B cell (primary cell): ENCODE measurements around the gene CCL25. TPM values are rescaled to one million over a fixed set of nuclear protein-coding genes. Genes with fewer than 3 reads are reported as not detected.
"Not testable (repeated sequence)": the region's sequence is repeated elsewhere in the genome, so short reads cannot be mapped to it uniquely, and the experiment has no call there.

Experiments used
- ATAC-seq: fragments of 200-7000 bp; cut with Tn5 transposase; one replicate; pipeline ENCODE4 v1.10.0; 2021; ENCODE audit warnings: low read depth, mild to moderate bottlenecking, moderate number of reproducible peaks, moderate library complexity
- CTCF ChIA-PET: fragments of 350-600 bp; sonication (Branson Sonifier 250); formaldehyde crosslinking; loops from one replicate; lab custom pipeline; 2021; ENCODE audit warnings: antibody characterized with exemption, inconsistent platforms; lab: Charles Lee
- POLR2A ChIA-PET: fragments of 350-600 bp; sonication (Branson Sonifier 250); formaldehyde crosslinking; loops from one replicate; lab custom pipeline; 2021; ENCODE audit warnings: antibody characterized with exemption; lab: Charles Lee
- DNase-seq: peaks from one replicate; pipeline ENCODE4 v3.0.0; 2013
- H2AFZ ChIP-seq: 2 replicates; pipeline ENCODE4 v1.6.1; 2012; ENCODE audit warnings: mild to moderate bottlenecking, low read depth, low read length; ENCODE audit not compliant: insufficient read depth, poor library complexity, severe bottlenecking
- H3K27ac ChIP-seq, 2 donors: 1 replicate in 1 of 2; 2 replicates in 1 of 2; pipeline ENCODE4 v1.5.1; 2012 to 2013; ENCODE audit warnings: low read length in 2 of 2, mild to moderate bottlenecking in 2 of 2, moderate library complexity in 1 of 2
- H3K27me3 ChIP-seq, 4 experiments: fragments of 200-600 bp in 1 of 4; sonication (generic) in 1 of 4; replicated peaks in 1 of 4; 1 replicate in 2 of 4; 2 replicates in 2 of 4; pipeline versions ENCODE4 v1.6.1 to v1.7.0; 2013 to 2016; ENCODE audit warnings: low read length in 3 of 4, mild to moderate bottlenecking in 2 of 4, mixed read lengths in 1 of 4, moderate library complexity in 1 of 4; ENCODE audit not compliant: insufficient read depth in 4 of 4, control insufficient read depth in 3 of 4; ENCODE audit errors: control extremely low read depth in 1 of 4
- H3K36me3 ChIP-seq, 2 experiments: replicated peaks in 1 of 2; 1 replicate in 1 of 2; 2 replicates in 1 of 2; pipeline versions ENCODE4 v1.6.1 to v1.7.1; 2013; ENCODE audit warnings: low read length in 1 of 2; ENCODE audit not compliant: insufficient read depth in 2 of 2, control insufficient read depth in 1 of 2; ENCODE audit errors: control extremely low read depth in 1 of 2, extremely low read depth in 1 of 2
- H3K4me1 ChIP-seq, 2 donors: fragments of 200-600 bp in 1 of 2; sonication (generic) in 1 of 2; 1 replicate in 1 of 2; 2 replicates in 1 of 2; pipeline versions ENCODE4 v1.5.1 to v1.6.1; 2013 to 2017; ENCODE audit warnings: low read length in 2 of 2; ENCODE audit not compliant: control insufficient read depth in 2 of 2, insufficient read depth in 2 of 2
- H3K4me2 ChIP-seq: replicated peaks from 2 replicates; pipeline ENCODE3; 2012; ENCODE audit warnings: mild to moderate bottlenecking, low read depth, low read length; ENCODE audit not compliant: poor library complexity, severe bottlenecking
- H3K4me3 ChIP-seq, 5 experiments: fragments of 200-600 bp in 1 of 5; sonication (generic) in 1 of 5; 1 replicate in 3 of 5; 2 replicates in 2 of 5; pipeline versions ENCODE4 v1.5.1 to v1.7.0; 2011 to 2016; ENCODE audit warnings: low read length in 4 of 5, mild to moderate bottlenecking in 4 of 5, low read depth in 2 of 5, control low read depth in 1 of 5, moderate library complexity in 1 of 5; ENCODE audit not compliant: insufficient read depth in 1 of 5; ENCODE audit errors: control extremely low read depth in 1 of 5, extremely low read depth in 1 of 5
- H3K79me2 ChIP-seq: fragments of 200-600 bp; sonication (generic); one replicate; pipeline ENCODE4 v1.6.0; 2016; ENCODE audit warnings: low read length; ENCODE audit not compliant: control insufficient read depth, insufficient read depth
- H3K9ac ChIP-seq: fragments of 200-600 bp; sonication (generic); 2 replicates; pipeline ENCODE4 v1.6.1; 2017; ENCODE audit warnings: mild to moderate bottlenecking, low read length, moderate library complexity
- H3K9me3 ChIP-seq, 3 donors: one replicate each; pipeline versions ENCODE4 v1.6.1 to v1.7.1; 2013; ENCODE audit warnings: low read length in 2 of 3; ENCODE audit not compliant: control insufficient read depth in 2 of 3, insufficient read depth in 1 of 3; ENCODE audit errors: control extremely low read depth in 1 of 3
- H4K20me1 ChIP-seq: 2 replicates; pipeline ENCODE4 v1.6.0; 2012; ENCODE audit warnings: mild to moderate bottlenecking, low read length; ENCODE audit not compliant: insufficient read depth, control insufficient read depth, poor library complexity, severe bottlenecking
- H3K27ac Mint-ChIP-seq: one replicate; pipeline ENCODE4 v1.8.0; 2021; ENCODE audit warnings: mixed read lengths
- H3K27me3 Mint-ChIP-seq: one replicate; pipeline ENCODE4 v1.8.0; 2021; ENCODE audit warnings: mixed read lengths
- H3K4me1 Mint-ChIP-seq: one replicate; pipeline ENCODE4 v1.8.0; 2021; ENCODE audit warnings: mixed read lengths
- H3K4me3 Mint-ChIP-seq: one replicate; pipeline ENCODE4 v1.8.0; 2021; ENCODE audit warnings: mixed read lengths
- H3K9me3 Mint-ChIP-seq: one replicate; pipeline ENCODE4 v1.8.0; 2022; ENCODE audit warnings: mixed read lengths; ENCODE audit not compliant: insufficient read depth
- EZH2 ChIP-seq: IDR thresholded peaks from 2 replicates; pipeline ENCODE4 v1.6.1; 2012; ENCODE audit warnings: borderline replicate concordance, low read depth, mild to moderate bottlenecking, moderate library complexity, low read length; ENCODE audit not compliant: insufficient read depth, poor library complexity, severe bottlenecking
- WGBS: methylation state at CpG from one replicate; pipeline ENCODE4 v1.1.5; 2013; ENCODE audit warnings: missing lambda C conversion rate; ENCODE audit not compliant: insufficient coverage; 5-methylcytosine and 5-hydroxymethylcytosine counted together
- intact Hi-C: fragments of 100-400 bp; cut with micrococcal nuclease; formaldehyde crosslinking; loops from one replicate; pipeline ENCODE4 v1.10.0; 2022
- polyA plus RNA-seq: library from polyadenylated mRNA; depleted of rRNA; stranded (reverse); fragments of >200 nt; gene quantifications from 2 replicates; pipeline ENCODE4 v1.2.3, GENCODE V29; 2012
- total RNA-seq, 2 donors: library from RNA; stranded (reverse); fragments of 120-200 nt in 1 of 2; gene quantifications; 1 replicate in 1 of 2; 2 replicates in 1 of 2; pipeline versions ENCODE4 v1.2.3 to v1.2.4, GENCODE V29; 2013 to 2022
- TF ChIP-seq, protein P1 (sequence below): fragments of 200-600 bp; IDR thresholded peaks from one replicate; pipeline ENCODE4 v1.8.0; 2022; ENCODE audit warnings: antibody characterized with exemption, mild to moderate bottlenecking

The CCL25 gene
- total and polyA plus RNA-seq, 2 donors (not counting 1 experiment from before 2014, with no cell fraction given), result 0.28 TPM; not detected in 1

DNA sequence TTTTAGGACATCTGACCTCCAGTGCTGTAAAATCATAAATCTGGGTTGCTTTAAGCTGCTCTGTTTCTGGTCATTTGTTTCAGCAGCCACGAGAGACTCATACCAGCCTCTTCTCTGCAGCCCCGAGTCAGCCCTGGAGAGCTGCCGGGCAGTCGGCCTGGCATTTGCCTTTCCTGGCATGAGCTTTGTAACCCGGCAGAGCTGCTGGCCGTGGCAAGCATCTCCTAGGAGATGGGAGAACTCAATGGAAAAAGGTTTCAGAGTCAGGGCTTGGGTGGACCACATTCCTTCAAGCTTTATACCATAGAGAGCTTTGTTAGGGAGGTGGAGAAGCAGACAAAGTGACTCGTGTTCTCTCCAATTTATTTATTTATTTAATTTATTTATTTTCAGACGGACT is 21.6 kb upstream of the CCL25 start:
- CTCF ChIA-PET, result no interaction called here

DNA sequence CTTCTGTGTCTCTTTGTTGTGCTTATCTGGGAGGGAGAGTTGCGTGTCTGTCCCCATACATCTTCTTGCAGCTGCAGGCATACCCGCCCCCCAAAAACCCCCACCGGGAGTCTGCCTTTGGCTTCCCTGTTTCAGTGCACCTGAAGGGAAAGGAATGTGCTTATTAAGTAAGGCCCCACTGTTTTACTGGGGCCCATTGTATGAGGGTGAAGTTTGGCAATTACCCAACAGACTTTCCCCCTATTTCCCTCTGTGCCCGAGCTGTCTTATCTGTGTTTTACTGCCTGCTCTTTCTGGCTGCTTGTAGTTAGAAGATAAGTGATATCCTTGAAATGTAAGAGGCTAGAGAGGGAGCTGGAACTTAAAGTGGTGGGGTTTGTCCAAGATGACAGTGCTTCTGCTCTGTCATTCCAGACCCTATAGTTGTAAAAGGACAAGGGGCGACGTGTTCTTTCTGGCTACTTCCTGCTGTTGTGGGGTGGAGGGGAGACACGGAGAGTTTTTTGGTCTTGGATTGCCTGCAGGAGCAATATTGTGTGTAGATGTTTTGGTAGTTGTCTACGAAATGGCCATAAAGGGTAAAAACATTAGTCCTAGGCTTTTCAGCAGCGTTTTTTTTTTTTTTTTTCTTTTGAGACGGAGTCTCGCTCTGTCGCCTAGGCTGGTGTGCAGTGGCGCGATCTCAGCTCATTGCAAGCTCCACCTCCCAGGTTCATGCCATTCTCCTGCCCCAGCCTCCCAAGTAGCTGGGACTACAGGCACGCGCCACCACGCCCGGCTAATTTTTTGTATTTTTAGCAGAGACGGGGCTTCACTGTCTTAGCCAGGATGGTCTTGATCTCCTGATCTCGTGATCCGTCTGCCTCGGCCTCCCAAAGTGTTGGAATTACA is 19.0 kb upstream of the CCL25 start:
- H4K20me1 ChIP-seq, H3K27me3 ChIP-seq, intact Hi-C loops, H3K27ac ChIP-seq, H3K9me3 ChIP-seq, H3K27ac Mint-ChIP-seq, H3K4me1 ChIP-seq, H3K79me2 ChIP-seq, H3K4me3 Mint-ChIP-seq, H3K4me2 ChIP-seq, ATAC-seq, H3K4me1 Mint-ChIP-seq, H2AFZ ChIP-seq, H3K9ac ChIP-seq, DNase-seq, H3K36me3 ChIP-seq, H3K9me3 Mint-ChIP-seq, H3K27me3 Mint-ChIP-seq, POLR2A ChIA-PET, H3K4me3 ChIP-seq: not testable (repeated sequence)
- WGBS, result 80% methylated on average over 15 of the region's 22 CpGs
- CTCF ChIA-PET, result interaction anchor here (0.9 kb wide), 1 partner anchor 28 kb away, joined by 3 read pairs; no protein-coding TSS in a partner anchor

More for the DNA sequence above, 21.6 kb upstream of the CCL25 start:
- H3K4me3 ChIP-seq, result no peak overlapping the region
- H3K9me3 ChIP-seq, result peaks cover 0 to 3% (median 0%) of the 10 kb centered on the region in 3 donors
- no peak overlapping the region for H3K4me2 ChIP-seq
- H3K4me1 ChIP-seq, result no peaks in the 10 kb centered on the region
- no peaks in the 10 kb centered on the region for H3K4me1 Mint-ChIP-seq
- POLR2A ChIA-PET, result no interaction called here
- peaks cover 3% of the 10 kb centered on the region for H3K27me3 Mint-ChIP-seq
- no peaks in the 10 kb centered on the region for H4K20me1 ChIP-seq
- H3K9ac ChIP-seq, result no peak overlapping the region
- no peak overlapping the region for H3K27ac ChIP-seq
- no peak overlapping the region for H3K4me3 Mint-ChIP-seq
- ATAC-seq, result no peak
- H2AFZ ChIP-seq, result no peak overlapping the region
- TF ChIP-seq, protein P1, sequence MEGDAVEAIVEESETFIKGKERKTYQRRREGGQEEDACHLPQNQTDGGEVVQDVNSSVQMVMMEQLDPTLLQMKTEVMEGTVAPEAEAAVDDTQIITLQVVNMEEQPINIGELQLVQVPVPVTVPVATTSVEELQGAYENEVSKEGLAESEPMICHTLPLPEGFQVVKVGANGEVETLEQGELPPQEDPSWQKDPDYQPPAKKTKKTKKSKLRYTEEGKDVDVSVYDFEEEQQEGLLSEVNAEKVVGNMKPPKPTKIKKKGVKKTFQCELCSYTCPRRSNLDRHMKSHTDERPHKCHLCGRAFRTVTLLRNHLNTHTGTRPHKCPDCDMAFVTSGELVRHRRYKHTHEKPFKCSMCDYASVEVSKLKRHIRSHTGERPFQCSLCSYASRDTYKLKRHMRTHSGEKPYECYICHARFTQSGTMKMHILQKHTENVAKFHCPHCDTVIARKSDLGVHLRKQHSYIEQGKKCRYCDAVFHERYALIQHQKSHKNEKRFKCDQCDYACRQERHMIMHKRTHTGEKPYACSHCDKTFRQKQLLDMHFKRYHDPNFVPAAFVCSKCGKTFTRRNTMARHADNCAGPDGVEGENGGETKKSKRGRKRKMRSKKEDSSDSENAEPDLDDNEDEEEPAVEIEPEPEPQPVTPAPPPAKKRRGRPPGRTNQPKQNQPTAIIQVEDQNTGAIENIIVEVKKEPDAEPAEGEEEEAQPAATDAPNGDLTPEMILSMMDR, result no peak
- TF ChIP-seq EZH2, result no peak
- peaks cover 0 to 4% (median 0%) of the 10 kb centered on the region in 4 experiments for H3K27me3 ChIP-seq
- intact Hi-C loops, result no loop called here
- no peak for DNase-seq
- whole genome bisulfite sequencing, result 87% methylated on average over 4 of the region's 8 CpGs
- no peaks in the 10 kb centered on the region for H3K36me3 ChIP-seq
- no peaks in the 10 kb centered on the region for H3K9me3 Mint-ChIP-seq
- no peak overlapping the region for H3K27ac Mint-ChIP-seq
- no peaks in the 10 kb centered on the region for H3K79me2 ChIP-seq
